Liver (tissue), 9 donors: ENCODE data around the gene CRELD2. TPM values are rescaled to one million over a fixed set of nuclear protein-coding genes. Genes with fewer than 3 reads are reported as not detected.

Experiments used
- DNase-seq: peaks from one replicate; pipeline ENCODE4 v3.0.0-alpha.2; 2017; ENCODE audit warnings: low spot score
- H3K27ac ChIP-seq, 2 donors: one replicate each; pipeline ENCODE4 v1.7.0; 2013; ENCODE audit warnings: inconsistent platforms in 2 of 2, low read length in 2 of 2, control low read depth in 1 of 2, low read depth in 1 of 2, mild to moderate bottlenecking in 1 of 2
- H3K27me3 ChIP-seq, 4 donors: one replicate each; pipeline versions ENCODE4 v1.6.1 to v1.7.0; 2013; ENCODE audit warnings: low read length in 3 of 4, inconsistent platforms in 1 of 4, mild to moderate bottlenecking in 1 of 4, moderate library complexity in 1 of 4; ENCODE audit not compliant: control insufficient read depth in 4 of 4, insufficient read depth in 4 of 4
- H3K36me3 ChIP-seq, 4 donors: one replicate each; pipeline versions ENCODE4 v1.6.1 to v1.7.0; 2013; ENCODE audit warnings: low read length in 3 of 4, mild to moderate bottlenecking in 3 of 4, low read depth in 1 of 4, moderate library complexity in 1 of 4; ENCODE audit not compliant: control insufficient read depth in 4 of 4, insufficient read depth in 3 of 4
- H3K4me1 ChIP-seq, 4 donors: one replicate each; pipeline versions ENCODE4 v1.6.1 to v1.7.0; 2013; ENCODE audit warnings: low read length in 3 of 4, mild to moderate bottlenecking in 3 of 4, moderate library complexity in 1 of 4; ENCODE audit not compliant: control insufficient read depth in 4 of 4, insufficient read depth in 4 of 4
- H3K4me3 ChIP-seq, 3 donors: one replicate each; pipeline versions ENCODE4 v1.6.1 to v1.7.0; 2013; ENCODE audit warnings: low read length in 3 of 3, control low read depth in 1 of 3, low read depth in 1 of 3, mild to moderate bottlenecking in 1 of 3
- H3K9ac ChIP-seq, 2 donors: one replicate each; pipeline ENCODE4 v1.7.0; 2013; ENCODE audit warnings: low read length in 2 of 2, mild to moderate bottlenecking in 2 of 2, moderate library complexity in 2 of 2, control low read depth in 1 of 2, low read depth in 1 of 2
- H3K9me3 ChIP-seq, 4 donors: one replicate each; pipeline versions ENCODE4 v1.6.1 to v1.7.0; 2013; ENCODE audit warnings: low read length in 3 of 4; ENCODE audit not compliant: control insufficient read depth in 4 of 4
- EGR1 ChIP-seq, 2 donors: IDR thresholded peaks; 2 replicates each; pipeline ENCODE4 v1.6.1; 2016 to 2018; ENCODE audit warnings: antibody characterized with exemption in 2 of 2, low read depth in 2 of 2
- FOXA2 ChIP-seq: IDR thresholded peaks from 2 replicates; pipeline ENCODE4 v1.6.1; 2016; ENCODE audit warnings: antibody characterized with exemption
- GABPA ChIP-seq, 2 donors: IDR thresholded peaks in 1 of 2; conservative IDR thresholded peaks in 1 of 2; 2 replicates each; pipeline ENCODE4 v1.6.1; 2016; ENCODE audit warnings: antibody characterized with exemption in 2 of 2, mild to moderate bottlenecking in 1 of 2, moderate library complexity in 1 of 2
- HNF4G ChIP-seq: IDR thresholded peaks from 2 replicates; pipeline ENCODE4 v1.6.1; 2016; ENCODE audit warnings: antibody characterized with exemption
- JUND ChIP-seq, 2 donors: IDR thresholded peaks; 2 replicates each; pipeline ENCODE4 v1.6.1; 2016; ENCODE audit warnings: antibody characterized with exemption in 2 of 2
- NR2F2 ChIP-seq: IDR thresholded peaks from 2 replicates; pipeline ENCODE4 v1.6.1; 2016; ENCODE audit warnings: antibody characterized with exemption
- RAD21 ChIP-seq, 2 donors: IDR thresholded peaks; 2 replicates each; pipeline ENCODE4 v1.6.1; 2016; ENCODE audit warnings: antibody characterized with exemption in 2 of 2, mild to moderate bottlenecking in 2 of 2
- RXRA ChIP-seq, 2 donors: IDR thresholded peaks; 2 replicates each; pipeline ENCODE4 v1.6.1; 2017 to 2018; ENCODE audit warnings: antibody characterized with exemption in 2 of 2, mild to moderate bottlenecking in 1 of 2
- SP1 ChIP-seq: IDR thresholded peaks from 2 replicates; pipeline ENCODE4 v1.6.1; 2018; ENCODE audit warnings: antibody characterized with exemption, mild to moderate bottlenecking
- TAF1 ChIP-seq: conservative IDR thresholded peaks from 2 replicates; pipeline ENCODE4 v1.6.1; 2016; ENCODE audit warnings: antibody characterized with exemption, mild to moderate bottlenecking
- YY1 ChIP-seq: IDR thresholded peaks from 2 replicates; pipeline ENCODE4 v1.6.1; 2016; ENCODE audit warnings: antibody characterized with exemption, mild to moderate bottlenecking
- WGBS: extraction: QIAGEN DNeasy Blood & Tissue Kit; methylation state at CpG from one replicate; pipeline ENCODE4 v1.1.7; 2013; 5-methylcytosine and 5-hydroxymethylcytosine counted together
- polyA plus RNA-seq, 2 donors: library from polyadenylated mRNA; stranded (reverse) in 1 of 2; unstranded in 1 of 2; fragments of 200-250 nt in 1 of 2; fragments of >200 nt in 1 of 2; fragmentation: Nextera tagmentation in 1 of 2; extraction: Ambion mirVana in 1 of 2; gene quantifications; one replicate each; pipeline versions ENCODE4 v1.2.1 to v1.2.3, GENCODE V29; 2013 to 2015
- total RNA-seq, 2 donors: library from RNA; depleted of rRNA; stranded (reverse); fragments of >200 nt; gene quantifications; one replicate each; pipeline ENCODE4 v1.2.3, GENCODE V29; 2014
- TF ChIP-seq, protein P1 (sequence below): IDR thresholded peaks from 2 replicates; pipeline ENCODE4 v1.6.1; 2016; ENCODE audit warnings: antibody characterized with exemption
- TF ChIP-seq, protein P2 (sequence below): IDR thresholded peaks from 2 replicates; pipeline ENCODE4 v1.6.1; 2016; ENCODE audit warnings: antibody characterized with exemption, mild to moderate bottlenecking
- TF ChIP-seq, protein P3 (sequence below): IDR thresholded peaks from 2 replicates; pipeline ENCODE4 v1.6.1; 2016; ENCODE audit warnings: antibody characterized with exemption
- TF ChIP-seq, protein P4 (sequence below): IDR thresholded peaks from 2 replicates; pipeline ENCODE4 v1.6.1; 2016; ENCODE audit warnings: antibody characterized with exemption
- donor health status: healthy.
- donor health status: healthy.
- donor health status: healthy.
- donor health status: healthy.
- donor health status: healthy.

CRELD2 gene
- total and polyA plus RNA-seq, 4 donors: 17.2 to 98.1 (median 57.1) TPM

GRCh38 chr22:49884503-49885260 is 33.8 kb upstream of the CRELD2 start:
- no peak for DNase-seq
- Histone ChIP-seq H3K27ac (no peak overlapping the region), H3K9ac (no peak overlapping the region), H3K4me3 (no peak overlapping the region), H3K9me3 (peaks cover 0 to 3% (median 0%) of the 10 kb centered on the region in 4 donors), H3K36me3 (peaks cover 4 to 36% (median 19%) of the 10 kb centered on the region in 4 donors), H3K4me1 (no peaks in the 10 kb centered on the region), H3K27me3 (no peaks in the 10 kb centered on the region)
- 97% methylated on average over 31 of the region's 31 CpGs for WGBS
- TF ChIP-seq YY1: no peak
- TF ChIP-seq TAF1: no peak
- TF ChIP-seq, protein P1, sequence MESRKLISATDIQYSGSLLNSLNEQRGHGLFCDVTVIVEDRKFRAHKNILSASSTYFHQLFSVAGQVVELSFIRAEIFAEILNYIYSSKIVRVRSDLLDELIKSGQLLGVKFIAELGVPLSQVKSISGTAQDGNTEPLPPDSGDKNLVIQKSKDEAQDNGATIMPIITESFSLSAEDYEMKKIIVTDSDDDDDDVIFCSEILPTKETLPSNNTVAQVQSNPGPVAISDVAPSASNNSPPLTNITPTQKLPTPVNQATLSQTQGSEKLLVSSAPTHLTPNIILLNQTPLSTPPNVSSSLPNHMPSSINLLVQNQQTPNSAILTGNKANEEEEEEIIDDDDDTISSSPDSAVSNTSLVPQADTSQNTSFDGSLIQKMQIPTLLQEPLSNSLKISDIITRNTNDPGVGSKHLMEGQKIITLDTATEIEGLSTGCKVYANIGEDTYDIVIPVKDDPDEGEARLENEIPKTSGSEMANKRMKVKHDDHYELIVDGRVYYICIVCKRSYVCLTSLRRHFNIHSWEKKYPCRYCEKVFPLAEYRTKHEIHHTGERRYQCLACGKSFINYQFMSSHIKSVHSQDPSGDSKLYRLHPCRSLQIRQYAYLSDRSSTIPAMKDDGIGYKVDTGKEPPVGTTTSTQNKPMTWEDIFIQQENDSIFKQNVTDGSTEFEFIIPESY: no peak
- TF ChIP-seq RAD21 (IDR thresholded peaks at IDR 0.05): no peak
- TF ChIP-seq, protein P2, sequence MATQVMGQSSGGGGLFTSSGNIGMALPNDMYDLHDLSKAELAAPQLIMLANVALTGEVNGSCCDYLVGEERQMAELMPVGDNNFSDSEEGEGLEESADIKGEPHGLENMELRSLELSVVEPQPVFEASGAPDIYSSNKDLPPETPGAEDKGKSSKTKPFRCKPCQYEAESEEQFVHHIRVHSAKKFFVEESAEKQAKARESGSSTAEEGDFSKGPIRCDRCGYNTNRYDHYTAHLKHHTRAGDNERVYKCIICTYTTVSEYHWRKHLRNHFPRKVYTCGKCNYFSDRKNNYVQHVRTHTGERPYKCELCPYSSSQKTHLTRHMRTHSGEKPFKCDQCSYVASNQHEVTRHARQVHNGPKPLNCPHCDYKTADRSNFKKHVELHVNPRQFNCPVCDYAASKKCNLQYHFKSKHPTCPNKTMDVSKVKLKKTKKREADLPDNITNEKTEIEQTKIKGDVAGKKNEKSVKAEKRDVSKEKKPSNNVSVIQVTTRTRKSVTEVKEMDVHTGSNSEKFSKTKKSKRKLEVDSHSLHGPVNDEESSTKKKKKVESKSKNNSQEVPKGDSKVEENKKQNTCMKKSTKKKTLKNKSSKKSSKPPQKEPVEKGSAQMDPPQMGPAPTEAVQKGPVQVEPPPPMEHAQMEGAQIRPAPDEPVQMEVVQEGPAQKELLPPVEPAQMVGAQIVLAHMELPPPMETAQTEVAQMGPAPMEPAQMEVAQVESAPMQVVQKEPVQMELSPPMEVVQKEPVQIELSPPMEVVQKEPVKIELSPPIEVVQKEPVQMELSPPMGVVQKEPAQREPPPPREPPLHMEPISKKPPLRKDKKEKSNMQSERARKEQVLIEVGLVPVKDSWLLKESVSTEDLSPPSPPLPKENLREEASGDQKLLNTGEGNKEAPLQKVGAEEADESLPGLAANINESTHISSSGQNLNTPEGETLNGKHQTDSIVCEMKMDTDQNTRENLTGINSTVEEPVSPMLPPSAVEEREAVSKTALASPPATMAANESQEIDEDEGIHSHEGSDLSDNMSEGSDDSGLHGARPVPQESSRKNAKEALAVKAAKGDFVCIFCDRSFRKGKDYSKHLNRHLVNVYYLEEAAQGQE: no peak
- TF ChIP-seq EGR1 (IDR thresholded peaks at IDR 0.05; ENCODE audit: low read depth in 2 of 2): no peak
- no peak for TF ChIP-seq GABPA (IDR thresholded peaks at IDR 0.05 in 1 of 2, conservative IDR thresholded peaks at IDR 0.05 in 1 of 2)
- TF ChIP-seq HNF4G: no peak
- no peak for TF ChIP-seq RXRA (IDR thresholded peaks at IDR 0.05)
- no peak for TF ChIP-seq NR2F2
- no peak for TF ChIP-seq SP1
- no peak for TF ChIP-seq FOXA2
- TF ChIP-seq, protein P3, sequence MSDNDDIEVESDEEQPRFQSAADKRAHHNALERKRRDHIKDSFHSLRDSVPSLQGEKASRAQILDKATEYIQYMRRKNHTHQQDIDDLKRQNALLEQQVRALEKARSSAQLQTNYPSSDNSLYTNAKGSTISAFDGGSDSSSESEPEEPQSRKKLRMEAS: no peak
- TF ChIP-seq, protein P4, sequence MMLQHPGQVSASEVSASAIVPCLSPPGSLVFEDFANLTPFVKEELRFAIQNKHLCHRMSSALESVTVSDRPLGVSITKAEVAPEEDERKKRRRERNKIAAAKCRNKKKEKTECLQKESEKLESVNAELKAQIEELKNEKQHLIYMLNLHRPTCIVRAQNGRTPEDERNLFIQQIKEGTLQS: no peak

DNA sequence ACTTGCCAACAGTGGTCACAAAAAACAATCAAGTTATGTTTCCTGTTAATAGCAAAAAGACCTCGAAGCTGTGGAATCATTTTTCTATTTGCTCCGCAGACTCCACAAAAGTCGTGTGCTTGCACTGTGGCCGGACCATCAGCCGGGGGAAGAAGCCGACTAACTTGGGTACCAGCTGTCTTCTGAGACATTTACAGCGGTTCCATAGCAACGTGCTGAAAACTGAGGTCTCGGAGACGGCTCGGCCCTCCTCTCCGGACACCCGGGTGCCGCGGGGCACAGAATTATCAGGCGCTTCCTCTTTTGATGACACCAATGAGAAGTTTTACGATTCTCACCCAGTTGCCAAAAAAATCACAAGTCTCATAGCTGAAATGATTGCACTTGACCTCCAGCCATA is 33.2 kb upstream of the CRELD2 start:
- no peak overlapping the region for H3K27ac ChIP-seq
- no peak overlapping the region for H3K4me3 ChIP-seq
- H3K36me3 ChIP-seq: peaks cover 4 to 36% (median 20%) of the 10 kb centered on the region in 4 donors
- no peak overlapping the region for H3K9ac ChIP-seq
- 96% methylated on average over 17 of the region's 17 CpGs for whole genome bisulfite sequencing
- no peaks in the 10 kb centered on the region for H3K4me1 ChIP-seq
- TF ChIP-seq JUND (IDR thresholded peaks at IDR 0.05) (no peak), EGR1 (IDR thresholded peaks at IDR 0.05; ENCODE audit: low read depth in 2 of 2) (no peak), YY1 (no peak), RAD21 (IDR thresholded peaks at IDR 0.05) (no peak)
- TF ChIP-seq, protein P3: no peak
- TF ChIP-seq, protein P4: no peak
- H3K27me3 ChIP-seq: no peaks in the 10 kb centered on the region
- H3K9me3 ChIP-seq: no peaks in the 10 kb centered on the region
- DNase-seq: no peak
